Liver (tissue), 3 donors: Measurements from ENCODE around the gene STK38L.

ENCODE experiments used
- ATF3 ChIP-seq: IDR thresholded peaks from 2 replicates; pipeline ENCODE4 v1.6.1; 2016; ENCODE audit warnings: antibody characterized with exemption
- CTCF ChIP-seq: fragments of 150-350 bp; IDR thresholded peaks from 2 replicates; pipeline ENCODE4 v1.5.1; 2017; ENCODE audit warnings: improper control_type of control experiment, low read depth, low read length; ENCODE audit not compliant: missing input control
- FOXA1 ChIP-seq: IDR thresholded peaks from 2 replicates; pipeline ENCODE4 v1.6.1; 2016; ENCODE audit warnings: antibody characterized with exemption
- HNF4A ChIP-seq, 2 donors: conservative IDR thresholded peaks; 2 replicates each; pipeline ENCODE4 v1.6.1; 2016; ENCODE audit warnings: antibody characterized with exemption in 2 of 2, mild to moderate bottlenecking in 2 of 2
- JUND ChIP-seq, 2 donors: IDR thresholded peaks; 2 replicates each; pipeline ENCODE4 v1.6.1; 2016; ENCODE audit warnings: antibody characterized with exemption in 2 of 2
- MAX ChIP-seq: IDR thresholded peaks from 2 replicates; pipeline ENCODE4 v1.6.1; 2016; ENCODE audit warnings: antibody characterized with exemption
- RAD21 ChIP-seq, 2 donors: IDR thresholded peaks; 2 replicates each; pipeline ENCODE4 v1.6.1; 2016; ENCODE audit warnings: antibody characterized with exemption in 2 of 2, mild to moderate bottlenecking in 2 of 2
- REST ChIP-seq: IDR thresholded peaks from 2 replicates; pipeline ENCODE4 v1.6.1; 2016; ENCODE audit warnings: antibody characterized with exemption, mild to moderate bottlenecking
- TAF1 ChIP-seq: conservative IDR thresholded peaks from 2 replicates; pipeline ENCODE4 v1.6.1; 2016; ENCODE audit warnings: antibody characterized with exemption, mild to moderate bottlenecking
- YY1 ChIP-seq: IDR thresholded peaks from 2 replicates; pipeline ENCODE4 v1.6.1; 2016; ENCODE audit warnings: antibody characterized with exemption, mild to moderate bottlenecking
- donor health status: healthy.
- donor health status: healthy.

GRCh38 chr12:27274706-27275105 lies 30.6 kb downstream of the STK38L start:
- no peak for TF ChIP-seq MAX
- TF ChIP-seq TAF1: no peak
- no peak for TF ChIP-seq CTCF
- no peak for TF ChIP-seq REST
- no peak for TF ChIP-seq HNF4A (conservative IDR thresholded peaks at IDR 0.05)
- TF ChIP-seq ATF3: no peak
- TF ChIP-seq FOXA1: no peak
- no peak for TF ChIP-seq YY1
- no peak for TF ChIP-seq JUND (IDR thresholded peaks at IDR 0.05)
- no peak for TF ChIP-seq RAD21 (IDR thresholded peaks at IDR 0.05)
